Ureter (tissue), 1 donor: ENCODE measurements around the gene POP7. TPM values are rescaled to one million over a fixed set of nuclear protein-coding genes. Genes with fewer than 3 reads are reported as not detected.
"Not testable (repeated sequence)": the region's sequence is repeated elsewhere in the genome, so short reads cannot be mapped to it uniquely, and the experiment has no call there.

Experiments used
- DNase-seq: peaks from one replicate; pipeline ENCODE4 v3.0.0-alpha.2; 2020; ENCODE audit warnings: low spot score
- total RNA-seq: library from RNA; stranded (reverse); gene quantifications from one replicate; pipeline ENCODE4 v1.2.4, GENCODE V29; 2023
- donor health status: DM: yes; HTN: yes; CAD: no.

POP7 gene
- total RNA-seq, 1 donor from 2014 or later, result 28.0 TPM

GRCh38 chr7:100723732-100724275, 17.9 kb downstream of the POP7 start:
- DNase-seq, result no peak

- not testable (repeated sequence) for DNase-seq
Measured at GRCh38 chr7:100724364-100724763, 18.4 kb downstream of the POP7 start.

- no peak for DNase-seq
Measured at GRCh38 chr7:100726996-100727761, 21.3 kb downstream of the POP7 start.

- DNase-seq, result no peak
Measured at GRCh38 chr7:100728196-100728595, 22.3 kb downstream of the POP7 start.

- DNase-seq, result no peak
Measured at GRCh38 chr7:100730136-100730800, 24.3 kb downstream of the POP7 start.

- no peak for DNase-seq
Measured at GRCh38 chr7:100731937-100732636, 26.2 kb downstream of the POP7 start.

GRCh38 chr7:100735730-100736129, 29.8 kb downstream of the POP7 start:
- no peak for DNase-seq

GRCh38 chr7:100736671-100737070, 30.8 kb downstream of the POP7 start:
- no peak for DNase-seq

- no peak for DNase-seq
Measured at GRCh38 chr7:100739934-100740333, 34.0 kb downstream of the POP7 start.

- DNase-seq, result no peak
Measured at GRCh38 chr7:100744605-100745004, 38.7 kb downstream of the POP7 start.

- no peak for DNase-seq
Measured at GRCh38 chr7:100745184-100745583, 39.3 kb downstream of the POP7 start.

GRCh38 chr7:100752994-100753393, 47.1 kb downstream of the POP7 start:
- DNase-seq, result no peak

GRCh38 chr7:100753750-100754149, 47.8 kb downstream of the POP7 start:
- DNase-seq, result no peak

Other genes starting within 250 kb of the POP7 start
- not detected for gene SPACDR, start 241.9 kb upstream of the POP7 start, total RNA-seq
- 42.9 TPM for gene TSC22D4, start 226.9 kb upstream of the POP7 start, total RNA-seq
- gene NYAP1, start 222.2 kb upstream of the POP7 start, total RNA-seq, result 0.68 TPM
- gene AGFG2, start 166.9 kb upstream of the POP7 start, total RNA-seq, result 28.0 TPM
- 2.8 TPM for gene SAP25, start 132.2 kb upstream of the POP7 start, total RNA-seq
- gene LRCH4, start 120.0 kb upstream of the POP7 start, total RNA-seq, result 52.4 TPM
- 0.29 TPM for gene FBXO24, start 119.8 kb upstream of the POP7 start, total RNA-seq
- 76.4 TPM for gene PCOLCE, start 103.8 kb upstream of the POP7 start, total RNA-seq
- 18.0 TPM for gene MOSPD3, start 93.6 kb upstream of the POP7 start, total RNA-seq
- gene TFR2, start 64.6 kb upstream of the POP7 start, total RNA-seq, result 2.2 TPM
- gene ACTL6B, start 49.7 kb upstream of the POP7 start, total RNA-seq, result not detected
- 225 TPM for gene GNB2, start 32.4 kb upstream of the POP7 start, total RNA-seq
- gene GIGYF1, start 11.9 kb upstream of the POP7 start, total RNA-seq, result 44.9 TPM
- gene EPO, start 14.3 kb downstream of the POP7 start, total RNA-seq, result 0.68 TPM
- gene ZAN, start 27.5 kb downstream of the POP7 start, total RNA-seq, result not detected
- gene EPHB4, start 121.4 kb downstream of the POP7 start, total RNA-seq, result 58.4 TPM
- 41.9 TPM for gene SLC12A9, start 146.6 kb downstream of the POP7 start, total RNA-seq
- 120 TPM for gene TRIP6, start 161.3 kb downstream of the POP7 start, total RNA-seq
- 133 TPM for gene SRRT, start 169.0 kb downstream of the POP7 start, total RNA-seq
- gene UFSP1, start 183.6 kb downstream of the POP7 start, total RNA-seq, result 4.6 TPM
- gene ACHE, start 189.8 kb downstream of the POP7 start, total RNA-seq, result 4.0 TPM
- gene MUC3A, start 243.4 kb downstream of the POP7 start, total RNA-seq, result 2.1 TPM